ACC112 (cell line): ENCODE measurements around the gene TPI1.

Source experiments
- H2AFZ ChIP-seq: fragments of 200-600 bp; sonication (generic); one replicate; pipeline ENCODE4 v1.6.0; 2017; ENCODE audit warnings: antibody characterized with exemption, low read length; ENCODE audit not compliant: unreplicated experiment
- H3K27ac ChIP-seq: fragments of 200-600 bp; sonication (generic); 2 replicates; pipeline ENCODE4 v1.5.1; 2014; ENCODE audit warnings: low read depth, mild to moderate bottlenecking, antibody characterized with exemption, low read length, moderate library complexity
- H3K27me3 ChIP-seq: fragments of 200-600 bp; sonication (generic); 2 replicates; pipeline ENCODE4 v1.6.1; 2014; ENCODE audit warnings: mild to moderate bottlenecking, antibody characterized with exemption, low read length, moderate library complexity, mixed read lengths; ENCODE audit not compliant: insufficient read depth
- H3K36me3 ChIP-seq: fragments of 200-600 bp; sonication (generic); 2 replicates; pipeline ENCODE4 v1.6.1; 2016; ENCODE audit warnings: mild to moderate bottlenecking, antibody characterized with exemption, low read length, moderate library complexity, mixed read lengths; ENCODE audit not compliant: insufficient read depth
- H3K4me1 ChIP-seq: fragments of 200-600 bp; sonication (generic); one replicate; pipeline ENCODE4 v1.6.1; 2016; ENCODE audit warnings: low read length, mixed read lengths; ENCODE audit not compliant: insufficient read depth, unreplicated experiment, control insufficient read depth
- H3K4me3 ChIP-seq: fragments of 200-600 bp; sonication (generic); 2 replicates; pipeline ENCODE4 v1.5.1; 2014; ENCODE audit warnings: mild to moderate bottlenecking, low read depth, low read length
- H3K79me2 ChIP-seq: fragments of 200-600 bp; sonication (generic); one replicate; pipeline ENCODE4 v1.6.0; 2016; ENCODE audit warnings: low read length; ENCODE audit not compliant: control insufficient read depth, unreplicated experiment, insufficient read depth

The TPI1 gene

DNA sequence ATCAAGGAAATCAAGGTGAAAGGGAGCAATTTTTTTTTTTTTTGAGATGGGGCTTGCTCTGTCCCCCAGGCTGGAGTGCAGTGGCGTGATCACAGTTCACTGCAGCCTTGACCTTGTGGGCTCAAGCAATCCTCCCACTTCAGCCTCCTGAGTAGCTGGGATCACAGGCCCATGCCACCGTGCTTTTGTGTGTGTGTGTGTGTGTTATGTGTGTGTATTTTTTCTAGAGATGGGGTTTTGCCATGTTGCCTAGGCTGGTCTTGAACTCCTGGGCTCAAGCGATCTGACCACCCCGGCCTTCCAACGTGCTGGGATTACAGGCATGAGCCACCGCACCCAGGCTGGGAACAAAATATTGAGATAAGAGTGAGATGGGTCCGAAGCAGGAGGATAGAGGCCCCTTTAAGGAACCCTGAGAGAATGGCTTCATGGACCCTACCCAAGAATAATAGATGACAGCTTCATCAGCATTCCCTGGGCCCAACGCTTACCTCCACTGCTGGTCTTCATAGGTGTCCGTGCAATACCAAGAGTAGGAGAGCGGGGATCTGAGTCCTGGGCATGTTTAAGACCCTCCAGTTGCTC is 17.3 kb upstream of the TPI1 start:
- H3K79me2 ChIP-seq, result peaks cover 36% of the 10 kb centered on the region
- H3K27ac ChIP-seq, result peak overlapping the region; percentile 64; the same call in 1 of the 2 replicates
- no peak overlapping the region for H2AFZ ChIP-seq
- H3K27me3 ChIP-seq, result no peaks in the 10 kb centered on the region
- H3K36me3 ChIP-seq, result peaks cover 3% of the 10 kb centered on the region; the same call in 1 of the 2 replicates
- H3K4me3 ChIP-seq, result peak overlapping the region; percentile 86
- peaks cover 22% of the 10 kb centered on the region for H3K4me1 ChIP-seq

DNA sequence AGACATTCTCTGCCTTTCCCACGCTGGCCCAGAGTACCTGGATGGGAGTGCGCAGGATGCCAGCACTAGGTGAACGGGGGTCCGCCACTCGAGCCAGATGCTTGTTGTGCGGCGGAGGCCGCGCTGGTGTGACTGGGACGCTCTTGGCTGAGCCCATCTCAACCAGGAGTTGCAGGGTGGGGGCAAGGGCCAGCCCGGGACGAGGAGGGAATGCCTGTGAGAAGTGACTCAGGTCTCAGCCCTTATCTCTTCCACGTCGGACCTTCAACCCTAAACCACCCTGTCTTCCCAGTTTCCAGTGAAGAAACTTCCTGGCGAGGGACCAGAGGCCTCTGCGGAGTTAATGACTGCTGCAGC is 16.6 kb upstream of the TPI1 start:
- Histone ChIP-seq H3K27me3 (no peaks in the 10 kb centered on the region), H3K36me3 (0 out of 2 replicates have a peak, but pooled peaks cover 6% of the 10 kb centered on the region), H3K27ac (peak overlapping the region; percentile 64), H3K4me3 (peak overlapping the region; percentile 86), H3K79me2 (peaks cover 43% of the 10 kb centered on the region), H3K4me1 (peaks cover 22% of the 10 kb centered on the region), H2AFZ (no peak overlapping the region)

GRCh38 chr12:6851153-6851920 is 16.0 kb upstream of the TPI1 start, which contains the start of gene CDCA3:
TSS of gene CDCA3 (minus strand) at chr12:6851286. CDS start at chr12:6850952, 334 bp downstream.
- peaks cover 22% of the 10 kb centered on the region for H3K4me1 ChIP-seq
- peak within 1 kb of the TSS; percentile 58 for H2AFZ ChIP-seq
- H3K4me3 ChIP-seq, result peak within 1 kb of the TSS; percentile 86
- H3K27me3 ChIP-seq, result no peaks in the 10 kb centered on the region
- H3K79me2 ChIP-seq, result peaks cover 44% of the 10 kb centered on the region
- H3K36me3 ChIP-seq, result 0 out of 2 replicates have a peak, but pooled peaks cover 3% of the 10 kb centered on the region
- H3K27ac ChIP-seq, result peak within 1 kb of the TSS; percentile 64

DNA sequence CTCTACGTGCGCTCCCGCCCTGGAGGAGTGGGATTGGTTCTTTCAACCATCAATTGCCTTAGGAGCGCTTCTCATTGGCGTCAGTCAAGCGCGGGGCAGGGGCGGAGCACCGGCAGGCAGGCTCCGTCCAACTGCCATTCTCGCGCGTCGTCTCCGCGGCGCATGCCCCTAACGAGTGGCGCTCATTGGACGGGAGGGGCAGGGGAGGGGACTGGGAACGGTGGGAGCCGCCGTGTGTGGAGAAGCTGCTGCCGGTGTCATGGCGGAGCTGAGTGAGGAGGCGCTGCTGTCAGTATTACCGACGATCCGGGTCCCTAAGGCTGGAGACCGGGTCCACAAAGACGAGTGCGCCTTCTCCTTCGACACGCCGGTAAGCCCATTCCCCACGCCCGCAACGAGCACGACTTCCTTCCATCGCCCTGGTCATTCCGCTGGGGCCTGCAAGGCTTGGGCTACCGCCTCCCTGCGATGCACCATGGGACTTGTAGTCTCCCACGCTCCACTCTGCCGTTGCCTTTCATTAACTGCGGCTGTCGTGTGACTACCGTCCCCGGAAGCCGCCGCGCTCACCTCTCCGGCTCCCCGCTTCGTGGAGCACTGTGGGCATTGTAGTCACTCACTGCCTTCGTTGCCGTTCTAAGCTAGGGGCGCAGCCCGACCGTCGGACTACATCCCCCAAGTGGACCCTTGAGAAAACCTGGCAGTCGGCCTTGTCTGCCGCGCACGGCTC is 15.2 kb upstream of the TPI1 start, which contains the start of gene USP5:
Gene USP5 (plus strand): TSS at position 230 of the 730 bp plus-strand sequence. CDS start 30 bp downstream, at position 260.
- H3K36me3 ChIP-seq, result 0 out of 2 replicates have a peak, but pooled peaks cover 3% of the 10 kb centered on the region
- peaks cover 44% of the 10 kb centered on the region for H3K79me2 ChIP-seq

GRCh38 chr12:6852651-6853354 is 14.5 kb upstream of the TPI1 start:
- H3K27ac ChIP-seq, result peak overlapping the region; percentile 83
- peaks cover 22% of the 10 kb centered on the region for H3K4me1 ChIP-seq
- peak overlapping the region; percentile 86 for H3K4me3 ChIP-seq
- H2AFZ ChIP-seq, result peak overlapping the region; percentile 32
- H3K27me3 ChIP-seq, result no peaks in the 10 kb centered on the region
- H3K79me2 ChIP-seq, result peaks cover 44% of the 10 kb centered on the region
- H3K36me3 ChIP-seq, result peaks cover 10% of the 10 kb centered on the region

More for the DNA sequence above, 15.2 kb upstream of the TPI1 start, which contains the start of gene USP5:
- H3K4me3 ChIP-seq, result peak within 1 kb of the TSS; percentile 86
- peak within 1 kb of the TSS; percentile 83 for H3K27ac ChIP-seq
- peaks cover 22% of the 10 kb centered on the region for H3K4me1 ChIP-seq
- H2AFZ ChIP-seq, result peak within 1 kb of the TSS; percentile 58
- H3K27me3 ChIP-seq, result no peaks in the 10 kb centered on the region

GRCh38 chr12:6853626-6854025 is 13.7 kb upstream of the TPI1 start:
- H3K36me3 ChIP-seq, result peaks cover 17% of the 10 kb centered on the region
- no peaks in the 10 kb centered on the region for H3K27me3 ChIP-seq
- H3K79me2 ChIP-seq, result peaks cover 44% of the 10 kb centered on the region
- H3K4me1 ChIP-seq, result peaks cover 22% of the 10 kb centered on the region
- H2AFZ ChIP-seq, result no peak overlapping the region
- peak overlapping the region; percentile 86 for H3K4me3 ChIP-seq
- peak overlapping the region; percentile 83 for H3K27ac ChIP-seq

DNA sequence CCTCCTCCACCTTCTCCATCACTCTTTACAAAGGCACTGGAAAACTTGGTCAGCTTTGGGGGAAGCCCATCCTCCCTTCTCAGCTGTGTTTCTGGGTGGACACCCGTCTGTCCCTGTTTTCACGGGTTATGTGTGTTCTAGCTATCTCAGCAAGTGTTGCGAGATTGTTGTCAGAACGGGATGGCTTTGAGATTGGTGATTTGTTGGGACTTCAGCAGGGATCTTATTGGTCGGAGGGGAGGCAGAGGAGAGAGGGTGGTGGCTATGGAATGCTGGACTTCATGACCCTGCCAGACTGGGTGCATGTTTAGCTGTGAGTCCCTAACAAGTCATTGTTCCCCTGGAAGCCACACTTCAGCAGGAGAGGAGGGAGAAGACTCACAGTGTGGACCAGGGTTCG is 13.3 kb upstream of the TPI1 start:
- peaks cover 42% of the 10 kb centered on the region for H3K79me2 ChIP-seq
- peaks cover 19% of the 10 kb centered on the region for H3K36me3 ChIP-seq
- H3K27ac ChIP-seq, result peak overlapping the region; percentile 83
- peak overlapping the region; percentile 86 for H3K4me3 ChIP-seq
- peaks cover 22% of the 10 kb centered on the region for H3K4me1 ChIP-seq
- H3K27me3 ChIP-seq, result no peaks in the 10 kb centered on the region
- no peak overlapping the region for H2AFZ ChIP-seq

DNA sequence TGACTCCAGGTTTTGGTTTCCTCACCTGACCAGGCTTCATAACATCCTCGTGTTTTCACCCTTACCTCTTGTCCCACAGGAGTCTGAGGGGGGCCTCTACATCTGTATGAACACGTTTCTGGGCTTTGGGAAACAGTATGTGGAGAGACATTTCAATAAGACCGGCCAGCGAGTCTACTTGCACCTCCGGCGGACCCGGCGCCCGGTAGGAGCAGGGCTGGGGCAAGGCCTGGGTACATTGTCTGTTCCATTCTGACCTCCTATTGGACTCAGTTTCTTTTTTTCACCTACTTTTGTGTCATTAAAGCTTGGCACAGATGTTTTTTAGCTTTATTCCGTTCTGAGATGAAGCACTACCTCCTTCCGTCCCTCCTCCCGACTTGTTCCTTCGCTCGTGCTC is 12.0 kb upstream of the TPI1 start:
- Histone ChIP-seq H3K27me3 (no peaks in the 10 kb centered on the region), H3K4me3 (no peak overlapping the region), H2AFZ (no peak overlapping the region), H3K27ac (no peak overlapping the region), H3K79me2 (peaks cover 30% of the 10 kb centered on the region), H3K4me1 (peaks cover 12% of the 10 kb centered on the region), H3K36me3 (peaks cover 19% of the 10 kb centered on the region)

DNA sequence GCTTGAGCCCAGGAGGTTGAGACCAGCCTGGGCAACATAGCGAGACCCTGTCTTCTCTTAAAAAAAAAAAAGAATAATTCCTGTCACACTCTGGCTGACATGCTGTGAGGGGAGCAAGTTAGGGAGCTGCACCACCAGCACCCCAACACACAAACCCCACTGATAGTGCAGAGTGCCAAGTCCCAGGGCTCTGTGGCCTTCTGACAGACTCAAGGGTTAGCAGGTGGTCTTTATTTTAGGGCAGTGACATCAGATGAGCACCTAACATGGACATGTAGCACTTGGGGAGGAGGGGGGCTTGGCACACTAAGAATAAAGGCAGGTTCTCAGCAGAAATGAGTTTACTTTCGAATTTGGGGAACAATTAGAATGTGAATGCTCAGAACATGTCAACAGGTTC is 8.5 kb upstream of the TPI1 start:
- Histone ChIP-seq H3K79me2 (peaks cover 19% of the 10 kb centered on the region), H2AFZ (no peak overlapping the region), H3K27me3 (no peaks in the 10 kb centered on the region), H3K4me1 (peaks cover 5% of the 10 kb centered on the region), H3K36me3 (peaks cover 32% of the 10 kb centered on the region), H3K27ac (no peak overlapping the region), H3K4me3 (no peak overlapping the region)

GRCh38 chr12:6860116-6860515 is 7.2 kb upstream of the TPI1 start:
- Histone ChIP-seq H2AFZ (no peak overlapping the region), H3K27ac (no peak overlapping the region), H3K4me1 (no peaks in the 10 kb centered on the region), H3K4me3 (no peak overlapping the region), H3K36me3 (peaks cover 32% of the 10 kb centered on the region), H3K79me2 (peaks cover 7% of the 10 kb centered on the region), H3K27me3 (no peaks in the 10 kb centered on the region)
